Mesodermal cell (in vitro differentiated cells): ENCODE results near the gene PPP1R17.

Source experiments
- H3K27ac ChIP-seq: 2 replicates; pipeline ENCODE4 v1.7.0; 2013; ENCODE audit warnings: mild to moderate bottlenecking, low read depth, low read length, moderate library complexity; ENCODE audit not compliant: severe bottlenecking
- H3K36me3 ChIP-seq: 2 replicates; pipeline ENCODE4 v1.7.1; 2013; ENCODE audit warnings: mild to moderate bottlenecking, low read length, moderate library complexity; ENCODE audit not compliant: control insufficient read depth, insufficient read depth
- H3K4me1 ChIP-seq: one replicate; pipeline ENCODE4 v1.7.1; 2013; ENCODE audit warnings: mild to moderate bottlenecking, low read length; ENCODE audit not compliant: insufficient read depth, control insufficient read depth, poor library complexity, severe bottlenecking
- H3K4me3 ChIP-seq: 2 replicates; pipeline ENCODE4 v1.7.0; 2013; ENCODE audit warnings: low read length, control low read depth, mild to moderate bottlenecking; ENCODE audit not compliant: insufficient read depth, poor library complexity, severe bottlenecking; ENCODE audit errors: extremely low read depth
- H3K9me3 ChIP-seq: 2 replicates; pipeline ENCODE4 v1.7.1; 2013; ENCODE audit warnings: mild to moderate bottlenecking, low read length, moderate library complexity; ENCODE audit not compliant: control insufficient read depth
- WGBS, 2 experiments: methylation state at CpG; one replicate each; pipeline ENCODE4 v1.1.5; 2013; ENCODE audit warnings: missing lambda C conversion rate in 2 of 2; ENCODE audit not compliant: insufficient coverage in 2 of 2; 5-methylcytosine and 5-hydroxymethylcytosine counted together

Gene PPP1R17

DNA sequence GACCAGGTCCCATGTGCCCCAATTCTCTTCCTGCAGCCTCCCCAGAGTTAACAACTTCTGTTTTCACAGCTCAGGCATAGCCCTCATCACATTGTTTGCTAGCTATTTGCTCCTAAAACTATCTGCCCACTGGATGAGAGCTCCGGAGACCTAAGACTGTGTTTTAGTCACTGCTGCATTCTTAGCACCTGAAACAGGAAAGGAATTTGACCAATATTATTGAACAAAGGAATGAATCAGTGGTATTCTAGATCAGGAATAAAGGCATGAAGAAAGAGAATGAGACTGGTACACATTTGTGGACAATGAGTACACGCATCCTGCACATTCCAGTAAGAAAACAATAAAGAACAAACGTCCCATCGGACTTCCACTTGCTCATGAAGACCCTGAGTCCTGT is 54.8 kb downstream of the PPP1R17 start:
- WGBS, 2 experiments: 65 to 97% methylated on average over 4 of the region's 4 CpGs
- Histone ChIP-seq H3K36me3 (no peaks in the 10 kb centered on the region), H3K4me3 (no peak overlapping the region), H3K9me3 (no peaks in the 10 kb centered on the region), H3K4me1 (peaks cover 6% of the 10 kb centered on the region), H3K27ac (no peak overlapping the region)

DNA sequence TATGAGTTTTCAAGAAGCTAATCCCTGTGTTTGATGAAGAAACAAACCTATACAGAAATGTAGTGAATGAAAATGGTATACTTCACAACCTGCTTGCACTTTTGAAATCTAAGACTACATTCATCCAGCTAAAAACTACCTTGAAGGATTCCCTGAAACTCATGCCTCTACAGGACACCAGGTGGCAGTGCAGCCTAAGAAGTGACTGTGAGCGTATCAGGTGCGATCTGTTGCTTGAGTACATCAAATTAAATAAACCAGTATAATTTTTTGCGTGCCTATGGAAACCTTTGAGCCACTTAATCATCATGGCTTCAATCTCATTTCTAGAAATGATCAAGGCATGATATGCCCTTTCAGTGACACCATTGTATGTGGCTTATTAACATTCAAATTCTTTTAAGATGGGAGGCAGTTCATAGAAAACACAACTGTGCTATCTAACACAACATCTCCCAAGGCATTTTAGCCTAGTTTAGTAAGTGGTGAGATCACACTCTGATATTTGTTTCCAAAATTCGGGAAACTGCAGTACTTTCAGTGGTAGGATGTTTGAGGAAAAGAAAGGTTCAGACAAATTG is 57.4 kb downstream of the PPP1R17 start:
- 0 to 7% methylated on average over 1 to 3 of the region's 4 CpGs for WGBS, 2 experiments
- Histone ChIP-seq H3K9me3 (no peaks in the 10 kb centered on the region), H3K4me3 (no peak overlapping the region), H3K27ac (no peak overlapping the region), H3K4me1 (peaks cover 6% of the 10 kb centered on the region), H3K36me3 (no peaks in the 10 kb centered on the region)

DNA sequence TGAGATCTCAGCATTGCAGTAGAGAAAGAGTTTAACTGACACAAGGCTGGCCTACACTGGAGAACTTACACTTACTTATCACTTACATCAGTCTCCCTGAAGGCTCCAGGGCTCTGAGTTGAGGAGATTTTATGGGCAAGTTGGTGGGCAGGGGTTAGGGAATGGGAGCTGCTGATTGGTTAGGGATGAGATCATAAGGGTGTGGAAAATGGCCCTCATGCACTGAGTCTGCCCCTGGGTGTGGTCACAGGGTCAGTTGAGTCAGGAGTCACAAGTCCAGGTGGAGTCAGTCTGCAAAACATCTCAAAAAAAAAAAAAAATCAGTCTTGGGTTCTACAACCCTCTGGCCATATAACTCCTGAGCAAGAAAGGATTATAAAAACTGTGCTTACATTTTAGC is 60.5 kb downstream of the PPP1R17 start:
- H3K4me1 ChIP-seq: peaks cover 6% of the 10 kb centered on the region
- H3K4me3 ChIP-seq: no peak overlapping the region
- no peaks in the 10 kb centered on the region for H3K36me3 ChIP-seq
- no peaks in the 10 kb centered on the region for H3K9me3 ChIP-seq
- H3K27ac ChIP-seq: no peak overlapping the region

DNA sequence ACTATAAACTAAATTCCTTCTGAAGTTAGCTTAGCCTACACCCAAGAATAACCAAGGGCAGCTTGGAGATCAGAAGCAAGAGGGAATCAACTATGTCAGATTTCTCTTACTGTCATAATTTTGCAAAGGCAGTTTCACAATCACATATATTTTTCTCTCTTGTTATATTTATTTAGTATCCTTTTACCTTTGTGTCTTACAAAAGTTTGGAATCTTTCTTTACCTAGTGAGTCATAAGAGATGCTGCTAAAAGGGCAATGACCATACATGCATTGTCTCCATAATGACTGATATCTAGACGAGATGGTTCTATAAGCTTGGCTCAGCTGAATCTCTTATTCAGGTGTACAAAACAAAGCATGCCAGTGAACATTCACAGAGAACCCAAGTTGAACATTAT is 61.1 kb downstream of the PPP1R17 start:
- WGBS, 2 experiments: 100% methylated on average over 1 of the region's 1 CpG; no CpG with 5 or more reads in 1 of the 2 experiments
- H3K27ac ChIP-seq: no peak overlapping the region
- H3K4me1 ChIP-seq: peaks cover 5% of the 10 kb centered on the region
- no peaks in the 10 kb centered on the region for H3K36me3 ChIP-seq
- no peaks in the 10 kb centered on the region for H3K9me3 ChIP-seq
- H3K4me3 ChIP-seq: no peak overlapping the region

DNA sequence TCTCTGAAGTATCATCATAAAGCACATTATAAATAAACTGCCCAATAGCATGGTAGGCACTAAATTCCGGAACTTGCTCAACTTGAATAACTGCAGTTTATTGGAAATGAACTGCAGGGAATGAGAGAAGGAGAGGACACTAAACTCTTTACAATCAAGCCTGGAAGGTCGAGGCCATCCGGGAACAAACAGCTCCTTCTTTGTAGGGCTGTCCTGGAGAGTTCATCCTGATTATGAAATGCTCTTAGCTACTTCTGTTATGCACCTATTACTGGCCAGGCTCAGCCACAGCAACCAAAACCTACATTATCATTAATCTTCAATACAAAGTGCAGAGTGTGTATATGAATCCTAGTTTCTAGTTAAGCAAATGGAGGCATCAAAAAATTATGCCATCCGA is 64.7 kb downstream of the PPP1R17 start:
- WGBS, 2 experiments: 88 to 90% methylated on average over 1 to 2 of the region's 4 CpGs
- no peaks in the 10 kb centered on the region for H3K4me1 ChIP-seq
- H3K9me3 ChIP-seq: no peaks in the 10 kb centered on the region
- no peak overlapping the region for H3K27ac ChIP-seq
- H3K36me3 ChIP-seq: no peaks in the 10 kb centered on the region
- no peak overlapping the region for H3K4me3 ChIP-seq
